ENCODE measurements around the gene PDP2.

DNA sequence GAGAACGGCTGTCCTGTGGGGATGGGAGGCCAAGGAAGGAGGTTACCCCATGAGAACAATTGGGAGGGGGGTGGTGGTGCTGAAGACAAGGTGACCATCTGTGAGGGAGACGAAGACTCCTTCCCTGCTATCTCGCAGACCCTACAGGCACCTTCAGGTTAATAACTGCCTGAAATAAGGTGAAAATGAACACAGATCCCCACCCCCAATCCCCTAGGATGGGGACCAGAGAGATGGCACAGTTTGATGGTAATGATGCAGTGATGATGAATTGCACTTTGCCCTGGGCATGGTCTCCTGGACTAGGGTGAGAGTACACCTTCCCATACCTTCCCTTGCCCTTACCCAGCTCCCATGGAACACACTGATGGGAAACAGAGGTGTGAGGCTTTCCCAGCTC lies 48.1 kb upstream of the PDP2 start:
- TF ChIP-seq, protein P1, sequence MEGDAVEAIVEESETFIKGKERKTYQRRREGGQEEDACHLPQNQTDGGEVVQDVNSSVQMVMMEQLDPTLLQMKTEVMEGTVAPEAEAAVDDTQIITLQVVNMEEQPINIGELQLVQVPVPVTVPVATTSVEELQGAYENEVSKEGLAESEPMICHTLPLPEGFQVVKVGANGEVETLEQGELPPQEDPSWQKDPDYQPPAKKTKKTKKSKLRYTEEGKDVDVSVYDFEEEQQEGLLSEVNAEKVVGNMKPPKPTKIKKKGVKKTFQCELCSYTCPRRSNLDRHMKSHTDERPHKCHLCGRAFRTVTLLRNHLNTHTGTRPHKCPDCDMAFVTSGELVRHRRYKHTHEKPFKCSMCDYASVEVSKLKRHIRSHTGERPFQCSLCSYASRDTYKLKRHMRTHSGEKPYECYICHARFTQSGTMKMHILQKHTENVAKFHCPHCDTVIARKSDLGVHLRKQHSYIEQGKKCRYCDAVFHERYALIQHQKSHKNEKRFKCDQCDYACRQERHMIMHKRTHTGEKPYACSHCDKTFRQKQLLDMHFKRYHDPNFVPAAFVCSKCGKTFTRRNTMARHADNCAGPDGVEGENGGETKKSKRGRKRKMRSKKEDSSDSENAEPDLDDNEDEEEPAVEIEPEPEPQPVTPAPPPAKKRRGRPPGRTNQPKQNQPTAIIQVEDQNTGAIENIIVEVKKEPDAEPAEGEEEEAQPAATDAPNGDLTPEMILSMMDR (conservative IDR thresholded peaks at IDR 0.05 in 1 of 2, IDR thresholded peaks at IDR 0.05 in 1 of 2; ENCODE audit: extremely low read depth in 1 of 2, insufficient read depth in 1 of 2, low read depth in 1 of 2, low read length in 2 of 2) = no peak
- no peak for TF ChIP-seq EZH2 (IDR thresholded peaks at IDR 0.05; ENCODE audit: borderline replicate concordance, low read length)
